AG10803 (cell line): ENCODE measurements around the gene DAPK2.

Experiments
- DNase-seq: peaks from one replicate; pipeline ENCODE4 v3.0.0; 2010; ENCODE audit warnings: low read depth
- H3K4me3 ChIP-seq: 2 replicates; pipeline ENCODE4 v1.5.1; 2011; ENCODE audit warnings: mild to moderate bottlenecking, low read length, control low read depth
- TF ChIP-seq, protein P1 (sequence below): conservative IDR thresholded peaks from 2 replicates; pipeline ENCODE4 v1.5.1; 2011; ENCODE audit warnings: mild to moderate bottlenecking, low read length, control low read depth, inconsistent platforms

Gene DAPK2

DNA sequence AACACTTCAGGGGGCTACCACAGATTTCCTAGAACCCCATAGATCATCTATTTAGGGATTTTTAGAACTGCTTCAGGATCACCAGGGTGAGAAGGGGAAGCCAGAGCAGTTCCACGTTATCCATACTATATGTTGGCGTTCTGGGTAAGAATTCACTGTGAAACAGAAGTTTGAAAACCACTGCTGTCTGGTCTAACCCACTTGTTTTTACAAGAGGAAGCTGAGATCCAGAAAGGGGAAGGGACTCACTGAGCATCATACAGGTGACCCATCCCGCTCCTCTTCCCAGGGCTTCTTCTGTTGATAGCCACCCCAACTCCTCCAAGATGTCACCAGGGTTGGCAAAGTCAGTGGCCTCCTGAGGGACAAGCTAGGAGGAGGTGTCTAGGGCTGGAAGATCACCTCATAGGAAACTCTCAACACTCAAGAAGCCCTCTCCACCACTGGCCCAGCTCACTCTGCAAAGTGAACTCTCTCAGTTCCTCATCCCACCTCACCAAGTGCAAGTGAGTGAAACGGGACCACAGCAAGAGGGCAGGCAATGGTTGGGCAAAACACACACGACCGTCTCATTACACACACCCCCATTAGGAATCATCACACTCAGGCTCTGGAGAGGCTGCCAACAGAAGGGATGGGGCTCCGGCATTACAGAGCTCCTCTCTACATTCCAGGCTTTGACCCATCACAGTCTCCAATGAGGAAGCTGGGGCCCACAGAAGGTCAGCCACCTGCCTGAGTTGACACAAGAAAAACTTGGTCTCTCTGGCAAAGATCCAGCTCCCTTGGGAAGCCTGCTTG lies 1.8 kb downstream of the DAPK2 start:
- TF ChIP-seq, protein P1, sequence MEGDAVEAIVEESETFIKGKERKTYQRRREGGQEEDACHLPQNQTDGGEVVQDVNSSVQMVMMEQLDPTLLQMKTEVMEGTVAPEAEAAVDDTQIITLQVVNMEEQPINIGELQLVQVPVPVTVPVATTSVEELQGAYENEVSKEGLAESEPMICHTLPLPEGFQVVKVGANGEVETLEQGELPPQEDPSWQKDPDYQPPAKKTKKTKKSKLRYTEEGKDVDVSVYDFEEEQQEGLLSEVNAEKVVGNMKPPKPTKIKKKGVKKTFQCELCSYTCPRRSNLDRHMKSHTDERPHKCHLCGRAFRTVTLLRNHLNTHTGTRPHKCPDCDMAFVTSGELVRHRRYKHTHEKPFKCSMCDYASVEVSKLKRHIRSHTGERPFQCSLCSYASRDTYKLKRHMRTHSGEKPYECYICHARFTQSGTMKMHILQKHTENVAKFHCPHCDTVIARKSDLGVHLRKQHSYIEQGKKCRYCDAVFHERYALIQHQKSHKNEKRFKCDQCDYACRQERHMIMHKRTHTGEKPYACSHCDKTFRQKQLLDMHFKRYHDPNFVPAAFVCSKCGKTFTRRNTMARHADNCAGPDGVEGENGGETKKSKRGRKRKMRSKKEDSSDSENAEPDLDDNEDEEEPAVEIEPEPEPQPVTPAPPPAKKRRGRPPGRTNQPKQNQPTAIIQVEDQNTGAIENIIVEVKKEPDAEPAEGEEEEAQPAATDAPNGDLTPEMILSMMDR, result no peak
- no peak for DNase-seq
- H3K4me3 ChIP-seq, result peak overlapping the region; percentile 71

DNA sequence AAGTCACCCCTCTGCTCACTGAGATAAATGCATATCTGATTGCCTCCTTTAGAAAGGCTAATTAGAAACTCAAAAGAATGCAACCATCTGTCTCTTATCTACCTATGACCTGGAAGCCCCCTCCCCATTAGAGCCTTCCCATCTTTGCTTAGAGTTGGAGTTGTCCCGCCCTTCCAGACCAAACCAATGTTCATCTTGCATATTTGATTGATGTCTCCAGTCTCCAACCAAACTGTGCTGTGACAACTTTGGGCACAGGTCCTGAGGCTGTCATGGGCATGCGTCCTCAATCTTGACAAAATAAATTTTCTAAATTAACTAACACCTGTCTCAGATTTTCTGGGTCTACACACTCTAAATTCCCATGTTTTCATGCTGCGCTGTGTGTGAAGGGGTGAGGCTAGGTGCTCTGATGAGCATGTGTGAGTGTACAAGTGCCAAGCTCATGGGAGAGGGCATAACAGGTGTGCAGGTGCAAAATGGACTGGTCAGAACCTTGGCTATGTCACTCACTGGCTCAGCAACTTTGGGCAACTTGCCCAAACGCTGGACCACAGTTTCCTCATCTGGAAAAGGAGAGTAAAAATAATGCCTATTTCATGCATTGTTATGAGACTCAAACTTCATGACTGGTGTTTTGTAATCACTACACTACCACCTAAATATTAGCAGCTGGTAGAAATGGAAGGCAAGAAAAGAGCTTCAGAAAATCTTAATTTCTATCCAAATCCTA lies 7.2 kb downstream of the DAPK2 start:
- DNase-seq, result no peak
- no peak overlapping the region for H3K4me3 ChIP-seq
- TF ChIP-seq, protein P1, result no peak

DNA sequence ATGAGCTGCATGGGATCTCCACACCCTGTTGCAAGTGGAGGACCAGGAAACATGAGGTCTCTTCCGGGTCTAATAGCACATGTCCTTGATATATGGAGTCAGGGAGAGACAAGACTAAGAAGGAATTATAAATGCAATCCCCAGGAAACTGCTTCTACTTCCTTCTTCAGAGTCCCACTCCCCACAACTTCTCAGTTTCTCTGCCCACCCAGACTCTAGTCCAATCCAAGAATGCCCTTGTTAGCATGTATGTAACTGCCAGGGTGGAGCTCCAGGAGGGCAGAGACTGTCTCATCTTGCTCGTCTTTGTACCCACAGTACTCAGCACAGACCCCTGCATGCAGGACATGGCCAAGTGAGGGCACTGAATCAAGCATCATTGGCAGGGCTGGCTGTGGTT lies 8.3 kb downstream of the DAPK2 start:
- DNase-seq, result no peak
- no peak overlapping the region for H3K4me3 ChIP-seq
- TF ChIP-seq, protein P1, result no peak

DNA sequence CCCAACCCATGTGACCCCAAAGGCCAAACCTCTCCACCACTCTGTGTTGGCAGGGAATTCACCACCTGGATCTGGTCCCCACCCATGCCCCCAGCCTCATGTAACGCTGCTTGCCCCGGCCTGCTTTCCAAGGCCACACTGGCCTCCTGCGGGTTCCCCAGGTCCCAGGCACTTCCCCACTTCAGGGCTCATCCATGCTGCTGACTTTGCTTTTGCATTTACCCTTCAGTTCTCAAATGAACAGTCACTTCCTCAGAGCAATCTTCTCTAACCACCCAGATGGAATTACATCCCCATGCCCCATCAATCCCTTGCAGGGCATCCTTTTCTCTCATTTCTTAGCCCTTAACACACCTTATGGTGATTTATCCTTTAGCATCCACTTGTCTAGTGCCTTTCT lies 9.2 kb downstream of the DAPK2 start:
- TF ChIP-seq, protein P1, result no peak
- no peak for DNase-seq
- no peak overlapping the region for H3K4me3 ChIP-seq

DNA sequence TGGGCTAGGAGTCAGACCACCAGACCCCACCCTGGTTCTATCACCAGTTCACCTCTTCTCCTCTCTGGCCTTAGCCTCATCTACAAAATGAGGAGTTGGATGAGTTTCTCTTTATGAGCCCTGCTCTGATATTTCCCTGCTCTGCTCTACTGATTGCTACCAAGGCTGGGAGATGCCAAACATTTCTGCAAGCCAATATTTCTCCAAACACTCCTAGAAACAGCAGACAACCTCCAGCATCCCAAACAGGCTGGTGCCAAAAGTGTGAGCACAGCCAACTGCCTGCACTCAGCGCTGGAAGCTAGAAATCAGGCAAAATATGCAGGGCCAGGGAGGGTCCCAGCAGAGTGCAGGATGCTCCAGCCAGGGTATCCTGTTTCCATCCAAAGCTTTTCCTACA lies 10.8 kb downstream of the DAPK2 start:
- H3K4me3 ChIP-seq, result no peak overlapping the region
- TF ChIP-seq, protein P1, result no peak
- no peak for DNase-seq

DNA sequence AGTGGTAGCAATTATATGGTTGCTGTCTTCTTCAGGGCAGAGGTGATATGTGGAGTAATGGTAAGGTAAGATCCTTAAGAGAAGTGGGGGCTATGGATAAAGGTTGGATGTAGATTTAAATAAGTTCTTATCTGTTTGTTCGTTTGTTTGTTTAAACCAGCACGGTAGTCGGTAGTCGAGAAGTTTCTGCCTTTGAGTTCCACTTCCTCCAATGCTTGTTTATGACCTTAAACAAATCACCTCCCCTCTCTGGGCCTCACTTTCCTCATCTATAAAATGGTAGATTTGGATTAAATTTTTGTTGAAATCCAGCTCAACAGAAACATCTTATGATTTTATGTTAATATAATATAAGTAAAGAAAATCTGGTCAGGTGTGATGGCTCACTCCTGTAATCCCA lies 11.8 kb downstream of the DAPK2 start:
- DNase-seq, result no peak
- TF ChIP-seq, protein P1, result no peak
- no peak overlapping the region for H3K4me3 ChIP-seq

DNA sequence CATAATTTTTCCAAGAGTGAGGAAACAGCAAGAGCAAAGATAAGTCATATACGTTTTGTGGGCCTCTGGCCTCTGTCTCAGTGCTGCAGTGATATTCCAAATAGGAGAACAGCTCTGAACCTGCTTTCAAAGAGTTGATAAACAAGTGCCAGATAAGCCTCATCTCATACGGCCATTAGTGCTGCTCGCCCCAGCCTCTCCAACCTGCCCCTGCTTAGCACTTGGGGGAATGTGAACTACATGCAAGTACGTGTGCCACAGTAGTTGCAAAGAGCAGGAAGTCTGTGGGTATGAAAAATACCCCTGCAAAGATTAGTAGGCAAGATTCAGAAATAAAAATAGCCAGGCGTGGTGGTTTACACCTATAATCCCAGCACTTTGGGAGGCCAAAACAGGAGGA lies 14.0 kb downstream of the DAPK2 start:
- DNase-seq, result no peak
- H3K4me3 ChIP-seq, result no peak overlapping the region
- TF ChIP-seq, protein P1, result no peak
